ENCODE data around the gene SUGCT.

DNA sequence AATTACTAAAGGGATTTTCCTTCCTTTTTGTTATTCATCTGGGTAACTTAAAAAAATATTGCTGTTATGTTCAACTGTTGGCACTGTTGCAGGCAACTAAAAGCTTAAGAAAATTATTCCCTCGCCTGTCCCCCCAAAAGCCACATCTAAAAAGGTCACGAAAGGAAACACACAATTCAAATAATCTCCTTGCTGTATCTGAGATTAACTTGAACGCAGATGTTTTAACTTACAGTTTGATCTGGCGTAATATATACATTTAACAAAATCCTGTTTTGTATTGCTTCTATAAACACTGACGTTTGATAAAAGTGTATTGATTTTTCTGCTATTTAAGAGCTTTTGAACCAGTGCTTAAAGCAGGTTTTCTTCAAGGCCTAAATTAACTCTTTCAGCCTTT is 432.1 kb downstream of the SUGCT start:
- TF ChIP-seq REST (IDR thresholded peaks at IDR 0.05; ENCODE audit: insufficient read depth in 1 of 2, low read depth in 2 of 2, low read length in 2 of 2) (no peak), TAF1 (IDR thresholded peaks at IDR 0.05; ENCODE audit: borderline replicate concordance, insufficient read depth, low read length) (no peak)
